ENCODE data around the gene ATP4A. TPM values are rescaled to one million over a fixed set of nuclear protein-coding genes. Genes with fewer than 3 reads are reported as not detected.

ATP4A gene
- total RNA-seq, 2 experiments from 2014 or later, result not detected

- Mint-ChIP-seq H3K36me3 (ENCODE audit: low read depth) (no peaks in the 10 kb centered on the region), H3K4me1 (ENCODE audit: low read depth) (peaks cover 3% of the 10 kb centered on the region), H3K9me3 (no peaks in the 10 kb centered on the region), H3K27me3 (ENCODE audit: low read depth) (no peaks in the 10 kb centered on the region), H3K4me3 (no peak overlapping the region), H3K27ac (no peak overlapping the region)
- CTCF ChIA-PET, result interaction anchor here (0.5 to 4.9 kb wide), 13 partner anchors 8 to 227 kb away, joined by 3 to 26 read pairs (median 4); partner anchors contain the start of gene COX6B1
- intact Hi-C loops (cut with micrococcal nuclease), result loop anchor here (1.0 kb wide), 2 partner anchors 43 to 82 kb away; no protein-coding TSS in a partner anchor
- peak; percentile 35 for DNase-seq
Measured at GRCh38 chr19:35592226-35592625, 28.8 kb upstream of the ATP4A start.

- Mint-ChIP-seq H3K36me3 (ENCODE audit: low read depth) (no peaks in the 10 kb centered on the region), H3K27ac (no peak overlapping the region), H3K4me3 (no peak overlapping the region), H3K4me1 (ENCODE audit: low read depth) (no peaks in the 10 kb centered on the region), H3K9me3 (no peaks in the 10 kb centered on the region), H3K27me3 (ENCODE audit: low read depth) (no peaks in the 10 kb centered on the region)
- CTCF ChIA-PET, result interaction anchor here (0.7 to 4.9 kb wide), 5 partner anchors 42 to 476 kb away, joined by 4 to 26 read pairs (median 6); no protein-coding TSS in a partner anchor
- DNase-seq, result no peak
- intact Hi-C loops (cut with micrococcal nuclease), result no loop called here
Measured at GRCh38 chr19:35590875-35591274, 27.4 kb upstream of the ATP4A start.

GRCh38 chr19:35587321-35587720 is 23.9 kb upstream of the ATP4A start:
- H3K4me3 Mint-ChIP-seq, result no peak overlapping the region
- no peak overlapping the region for H3K27ac Mint-ChIP-seq
- no peak for DNase-seq
- no peaks in the 10 kb centered on the region for H3K36me3 Mint-ChIP-seq (ENCODE audit: low read depth)
- CTCF ChIA-PET, result interaction anchor here (0.7 to 1.2 kb wide), 2 partner anchors 39 to 78 kb away, joined by 3 to 6 read pairs; no protein-coding TSS in a partner anchor
- intact Hi-C loops (cut with micrococcal nuclease), result no loop called here
- H3K4me1 Mint-ChIP-seq (ENCODE audit: low read depth), result no peaks in the 10 kb centered on the region
- peaks cover 5% of the 10 kb centered on the region for H3K27me3 Mint-ChIP-seq (ENCODE audit: low read depth)
- no peaks in the 10 kb centered on the region for H3K9me3 Mint-ChIP-seq

GRCh38 chr19:35585848-35586247 is 22.4 kb upstream of the ATP4A start, which contains the start of gene PMIS2:
Gene PMIS2 (plus strand): TSS chr19:35586173. CDS start chr19:35586260, 87 bp downstream.
- Mint-ChIP-seq H3K4me1 (ENCODE audit: low read depth) (no peaks in the 10 kb centered on the region), H3K36me3 (ENCODE audit: low read depth) (no peaks in the 10 kb centered on the region), H3K4me3 (no peak within 1 kb of the TSS), H3K9me3 (no peaks in the 10 kb centered on the region), H3K27me3 (ENCODE audit: low read depth) (peaks cover 5% of the 10 kb centered on the region), H3K27ac (no peak within 1 kb of the TSS)
- CTCF ChIA-PET, result no interaction called here
- intact Hi-C loops (cut with micrococcal nuclease), result no loop called here
- no peak for DNase-seq

GRCh38 chr19:35582760-35583159 is 19.3 kb upstream of the ATP4A start:
- H3K9me3 Mint-ChIP-seq, result peaks cover 2% of the 10 kb centered on the region
- DNase-seq, result no peak
- H3K4me1 Mint-ChIP-seq (ENCODE audit: low read depth), result no peaks in the 10 kb centered on the region
- intact Hi-C loops (cut with micrococcal nuclease), result no loop called here
- no peak overlapping the region for H3K4me3 Mint-ChIP-seq
- H3K36me3 Mint-ChIP-seq (ENCODE audit: low read depth), result no peaks in the 10 kb centered on the region
- H3K27ac Mint-ChIP-seq, result no peak overlapping the region
- CTCF ChIA-PET, result no interaction called here
- peaks cover 9% of the 10 kb centered on the region for H3K27me3 Mint-ChIP-seq (ENCODE audit: low read depth)

- H3K27ac Mint-ChIP-seq, result no peak overlapping the region
- no peaks in the 10 kb centered on the region for H3K4me1 Mint-ChIP-seq (ENCODE audit: low read depth)
- intact Hi-C loops (cut with micrococcal nuclease), result no loop called here
- CTCF ChIA-PET, result interaction anchor here (1.4 to 3.2 kb wide), 2 partner anchors 30 to 226 kb away, joined by 3 to 12 read pairs; no protein-coding TSS in a partner anchor
- no peak for DNase-seq
- peaks cover 2% of the 10 kb centered on the region for H3K36me3 Mint-ChIP-seq (ENCODE audit: low read depth)
- peaks cover 29% of the 10 kb centered on the region for H3K9me3 Mint-ChIP-seq
- peaks cover 5% of the 10 kb centered on the region for H3K27me3 Mint-ChIP-seq (ENCODE audit: low read depth)
- H3K4me3 Mint-ChIP-seq, result no peak overlapping the region
Measured at GRCh38 chr19:35578707-35579106, 15.2 kb upstream of the ATP4A start.

GRCh38 chr19:35577918-35578317 is 14.5 kb upstream of the ATP4A start:
- intact Hi-C loops (cut with micrococcal nuclease), result no loop called here
- CTCF ChIA-PET, result interaction anchor here (1.4 kb wide), 1 partner anchor 225 kb away, joined by 3 read pairs; no protein-coding TSS in a partner anchor
- Mint-ChIP-seq H3K4me3 (no peak overlapping the region), H3K9me3 (peaks cover 29% of the 10 kb centered on the region), H3K27me3 (ENCODE audit: low read depth) (peaks cover 4% of the 10 kb centered on the region), H3K27ac (no peak overlapping the region), H3K36me3 (ENCODE audit: low read depth) (peaks cover 2% of the 10 kb centered on the region), H3K4me1 (ENCODE audit: low read depth) (no peaks in the 10 kb centered on the region)
- DNase-seq, result no peak

GRCh38 chr19:35571406-35571965 is 8.0 kb upstream of the ATP4A start:
- no peak for DNase-seq
- H3K36me3 Mint-ChIP-seq (ENCODE audit: low read depth), result peaks cover 2% of the 10 kb centered on the region
- CTCF ChIA-PET, result no interaction called here
- H3K4me1 Mint-ChIP-seq (ENCODE audit: low read depth), result no peaks in the 10 kb centered on the region
- intact Hi-C loops (cut with micrococcal nuclease), result no loop called here
- no peak overlapping the region for H3K27ac Mint-ChIP-seq
- H3K4me3 Mint-ChIP-seq, result no peak overlapping the region
- peaks cover 18% of the 10 kb centered on the region for H3K9me3 Mint-ChIP-seq
- H3K27me3 Mint-ChIP-seq (ENCODE audit: low read depth), result peaks cover 9% of the 10 kb centered on the region

GRCh38 chr19:35569281-35569781 is 5.9 kb upstream of the ATP4A start:
- CTCF ChIA-PET, result no interaction called here
- H3K9me3 Mint-ChIP-seq, result peaks cover 2% of the 10 kb centered on the region
- no peaks in the 10 kb centered on the region for H3K4me1 Mint-ChIP-seq (ENCODE audit: low read depth)
- no peak overlapping the region for H3K27ac Mint-ChIP-seq
- no peaks in the 10 kb centered on the region for H3K36me3 Mint-ChIP-seq (ENCODE audit: low read depth)
- peaks cover 15% of the 10 kb centered on the region for H3K27me3 Mint-ChIP-seq (ENCODE audit: low read depth)
- H3K4me3 Mint-ChIP-seq, result no peak overlapping the region
- no peak for DNase-seq
- intact Hi-C loops (cut with micrococcal nuclease), result no loop called here

- peaks cover 19% of the 10 kb centered on the region for H3K27me3 Mint-ChIP-seq (ENCODE audit: low read depth)
- DNase-seq, result no peak
- no peaks in the 10 kb centered on the region for H3K4me1 Mint-ChIP-seq (ENCODE audit: low read depth)
- H3K9me3 Mint-ChIP-seq, result no peaks in the 10 kb centered on the region
- H3K4me3 Mint-ChIP-seq, result no peak overlapping the region
- intact Hi-C loops (cut with micrococcal nuclease), result no loop called here
- H3K27ac Mint-ChIP-seq, result no peak overlapping the region
- CTCF ChIA-PET, result no interaction called here
- no peaks in the 10 kb centered on the region for H3K36me3 Mint-ChIP-seq (ENCODE audit: low read depth)
Measured at GRCh38 chr19:35566738-35567137, 3.3 kb upstream of the ATP4A start.

GRCh38 chr19:35565016-35565856 is 1.8 kb upstream of the ATP4A start:
- intact Hi-C loops (cut with micrococcal nuclease), result no loop called here
- Mint-ChIP-seq H3K9me3 (no peaks in the 10 kb centered on the region), H3K27ac (no peak overlapping the region), H3K4me3 (no peak overlapping the region), H3K36me3 (ENCODE audit: low read depth) (no peaks in the 10 kb centered on the region), H3K27me3 (ENCODE audit: low read depth) (peaks cover 23% of the 10 kb centered on the region), H3K4me1 (ENCODE audit: low read depth) (no peaks in the 10 kb centered on the region)
- no peak for DNase-seq
- CTCF ChIA-PET, result no interaction called here

GRCh38 chr19:35562776-35563175 is 682 bp downstream of the ATP4A start:
- DNase-seq, result no peak
- intact Hi-C loops (cut with micrococcal nuclease), result no loop called here
- no peak overlapping the region for H3K27ac Mint-ChIP-seq
- H3K4me1 Mint-ChIP-seq (ENCODE audit: low read depth), result peaks cover 8% of the 10 kb centered on the region
- H3K9me3 Mint-ChIP-seq, result no peaks in the 10 kb centered on the region
- H3K36me3 Mint-ChIP-seq (ENCODE audit: low read depth), result no peaks in the 10 kb centered on the region
- no peak overlapping the region for H3K4me3 Mint-ChIP-seq
- CTCF ChIA-PET, result interaction anchor here (0.8 kb wide), 1 partner anchor 13 kb away, joined by 3 read pairs; no protein-coding TSS in a partner anchor
- peaks cover 35% of the 10 kb centered on the region for H3K27me3 Mint-ChIP-seq (ENCODE audit: low read depth)

Data from activated naive CD4-positive, alpha-beta T cell treated with anti-CD3 and anti-CD28 coated beads for 36 hours (primary cell).